Subcutaneous abdominal adipose tissue (tissue), 5 donors: Measurements from ENCODE around the gene ABHD13.

ENCODE experiments used
- H3K27ac ChIP-seq: one replicate; pipeline ENCODE4 v1.7.0; 2013; ENCODE audit warnings: low read depth, mild to moderate bottlenecking, inconsistent platforms, low read length, moderate library complexity
- H3K27me3 ChIP-seq, 5 donors: one replicate each; pipeline ENCODE4 v1.7.0; 2013; ENCODE audit warnings: low read length in 5 of 5, inconsistent platforms in 1 of 5; ENCODE audit not compliant: control insufficient read depth in 5 of 5, insufficient read depth in 4 of 5
- H3K36me3 ChIP-seq, 5 donors: one replicate each; pipeline ENCODE4 v1.7.0; 2013; ENCODE audit warnings: low read length in 5 of 5; ENCODE audit not compliant: control insufficient read depth in 5 of 5, insufficient read depth in 5 of 5
- H3K4me1 ChIP-seq, 5 donors: one replicate each; pipeline ENCODE4 v1.7.0; 2013; ENCODE audit warnings: low read length in 5 of 5, mild to moderate bottlenecking in 3 of 5, moderate library complexity in 1 of 5; ENCODE audit not compliant: control insufficient read depth in 5 of 5, insufficient read depth in 5 of 5
- H3K4me3 ChIP-seq, 5 donors: one replicate each; pipeline ENCODE4 v1.7.0; 2013; ENCODE audit warnings: low read length in 5 of 5, low read depth in 1 of 5
- H3K9ac ChIP-seq, 5 donors: one replicate each; pipeline ENCODE4 v1.7.0; 2013; ENCODE audit warnings: low read length in 5 of 5, mild to moderate bottlenecking in 4 of 5, moderate library complexity in 3 of 5
- H3K9me3 ChIP-seq, 5 donors: one replicate each; pipeline ENCODE4 v1.7.0; 2013; ENCODE audit warnings: low read length in 5 of 5; ENCODE audit not compliant: control insufficient read depth in 5 of 5
- donor health status: healthy.
- donor health status: healthy.
- donor health status: healthy.
- donor health status: healthy.
- donor health status: healthy.

ABHD13 gene

DNA sequence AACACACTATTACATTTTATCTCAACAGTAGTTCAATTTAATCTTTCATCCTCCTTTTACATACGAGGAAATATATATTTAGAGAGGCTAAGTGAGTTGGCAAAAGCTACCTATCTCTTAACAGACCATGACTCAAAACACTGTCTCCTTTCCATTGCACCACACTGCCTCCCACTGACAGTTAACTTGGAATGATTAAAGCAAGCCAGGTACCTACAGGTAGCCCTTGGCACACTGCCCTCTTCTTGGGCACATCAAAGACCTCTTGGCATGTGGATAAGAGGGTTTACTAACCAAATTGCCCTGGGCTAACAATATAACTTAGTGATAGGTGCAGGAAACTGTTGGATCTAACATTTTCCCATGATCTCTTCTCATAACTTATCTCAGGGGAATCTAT, 1.8 kb downstream of the ABHD13 start:
- no peaks in the 10 kb centered on the region for H3K27me3 ChIP-seq
- peaks cover 0 to 39% (median 34%) of the 10 kb centered on the region in 5 donors for H3K4me1 ChIP-seq
- H3K27ac ChIP-seq = no peak overlapping the region
- peak overlapping the region in 3 of 5 donors; percentile 84 to 92 (median 91) for H3K4me3 ChIP-seq
- peak overlapping the region in 4 of 5 donors; percentile 14 to 91 (median 44) for H3K9ac ChIP-seq
- no peaks in the 10 kb centered on the region for H3K9me3 ChIP-seq
- no peaks in the 10 kb centered on the region for H3K36me3 ChIP-seq

DNA sequence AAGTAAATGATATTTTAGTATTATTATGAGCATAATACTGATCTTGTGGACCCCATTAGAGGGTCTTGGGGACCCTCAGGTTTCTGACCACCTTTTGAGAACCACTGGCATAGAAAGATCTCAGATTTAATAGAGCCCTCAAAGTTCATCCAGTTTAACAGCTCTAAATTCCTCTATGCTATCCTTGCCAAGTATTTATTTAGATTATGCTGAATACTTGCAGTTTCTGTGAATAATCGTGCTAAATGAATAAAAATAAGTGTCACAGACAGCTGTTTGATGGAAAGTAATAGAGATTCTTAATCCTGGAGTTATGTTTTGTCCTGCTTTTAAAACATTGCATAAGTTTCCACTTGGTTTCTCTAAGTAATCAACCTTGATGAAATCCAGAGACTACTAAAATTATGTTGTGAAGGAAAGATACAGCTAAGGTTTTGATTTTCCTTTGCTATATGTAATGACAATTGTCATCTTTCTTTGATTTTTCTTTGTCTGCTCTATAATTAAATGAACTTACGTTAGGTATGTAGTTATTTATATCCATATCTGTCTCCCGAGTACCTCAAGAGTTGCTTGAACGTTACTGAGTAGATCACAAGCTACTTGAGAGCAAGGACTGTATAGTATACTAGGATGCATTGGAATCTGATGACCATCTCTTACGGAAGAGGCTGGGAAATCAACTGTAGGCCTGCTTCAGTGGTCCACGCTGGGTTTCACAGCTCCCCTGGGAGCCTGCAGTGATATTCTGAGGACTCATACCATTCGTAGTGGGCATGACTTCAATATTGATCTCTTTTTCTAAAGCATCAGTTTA, 5.7 kb downstream of the ABHD13 start:
- Histone ChIP-seq H3K9ac (no peak overlapping the region), H3K27ac (no peak overlapping the region), H3K4me3 (no peak overlapping the region), H3K27me3 (no peaks in the 10 kb centered on the region), H3K36me3 (peaks cover 0 to 4% (median 0%) of the 10 kb centered on the region in 5 donors), H3K4me1 (peaks cover 0 to 19% (median 15%) of the 10 kb centered on the region in 5 donors), H3K9me3 (no peaks in the 10 kb centered on the region)

DNA sequence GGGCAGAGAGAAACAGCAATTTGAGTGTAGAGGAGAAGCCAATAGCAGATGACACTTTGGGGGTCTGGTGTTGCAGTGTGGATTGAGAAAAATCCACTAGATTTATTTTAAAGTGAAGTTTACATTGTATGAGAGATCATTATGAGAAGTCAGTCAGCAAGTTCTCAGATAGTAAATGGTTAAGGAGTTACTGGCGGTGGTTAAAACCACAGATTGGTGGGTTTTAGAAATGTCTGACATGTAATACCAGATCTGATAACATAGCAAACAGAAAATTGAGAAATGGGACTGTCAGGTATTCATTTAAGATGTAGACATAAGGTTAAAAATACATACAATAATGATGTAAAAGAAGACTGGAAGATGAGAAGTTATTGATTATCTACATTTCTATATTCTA, 7.2 kb downstream of the ABHD13 start:
- no peaks in the 10 kb centered on the region for H3K27me3 ChIP-seq
- H3K4me1 ChIP-seq = peaks cover 0 to 3% (median 0%) of the 10 kb centered on the region in 5 donors

DNA sequence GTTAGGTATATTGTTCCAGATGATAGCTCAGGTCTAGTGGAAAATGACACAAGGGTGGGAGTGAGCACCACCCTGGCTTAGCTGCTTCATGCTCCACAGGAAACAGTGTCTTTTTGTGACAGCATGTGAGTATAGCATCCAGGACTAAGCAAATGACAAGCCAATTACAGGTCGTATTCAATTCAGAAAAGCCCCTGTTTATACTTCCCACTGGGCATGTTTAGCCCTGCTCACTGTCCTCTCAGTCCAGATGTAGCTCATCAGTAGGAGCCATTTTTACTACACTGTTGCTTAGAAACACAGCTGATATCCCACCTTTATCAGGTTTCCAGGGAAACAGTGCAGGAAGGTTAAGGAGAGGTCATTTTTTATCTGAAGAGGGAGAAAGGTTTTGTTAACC, 8.0 kb downstream of the ABHD13 start:
- H3K9me3 ChIP-seq = no peaks in the 10 kb centered on the region
- no peaks in the 10 kb centered on the region for H3K4me1 ChIP-seq
- H3K36me3 ChIP-seq = peaks cover 4 to 11% (median 8%) of the 10 kb centered on the region in 5 donors
- no peak overlapping the region for H3K27ac ChIP-seq
- H3K4me3 ChIP-seq = no peak overlapping the region
- no peak overlapping the region for H3K9ac ChIP-seq
- no peaks in the 10 kb centered on the region for H3K27me3 ChIP-seq

More for the DNA sequence above, 7.2 kb downstream of the ABHD13 start:
- Histone ChIP-seq H3K4me3 (no peak overlapping the region), H3K9me3 (no peaks in the 10 kb centered on the region), H3K27ac (no peak overlapping the region), H3K36me3 (peaks cover 4 to 11% (median 8%) of the 10 kb centered on the region in 5 donors), H3K9ac (no peak overlapping the region)

DNA sequence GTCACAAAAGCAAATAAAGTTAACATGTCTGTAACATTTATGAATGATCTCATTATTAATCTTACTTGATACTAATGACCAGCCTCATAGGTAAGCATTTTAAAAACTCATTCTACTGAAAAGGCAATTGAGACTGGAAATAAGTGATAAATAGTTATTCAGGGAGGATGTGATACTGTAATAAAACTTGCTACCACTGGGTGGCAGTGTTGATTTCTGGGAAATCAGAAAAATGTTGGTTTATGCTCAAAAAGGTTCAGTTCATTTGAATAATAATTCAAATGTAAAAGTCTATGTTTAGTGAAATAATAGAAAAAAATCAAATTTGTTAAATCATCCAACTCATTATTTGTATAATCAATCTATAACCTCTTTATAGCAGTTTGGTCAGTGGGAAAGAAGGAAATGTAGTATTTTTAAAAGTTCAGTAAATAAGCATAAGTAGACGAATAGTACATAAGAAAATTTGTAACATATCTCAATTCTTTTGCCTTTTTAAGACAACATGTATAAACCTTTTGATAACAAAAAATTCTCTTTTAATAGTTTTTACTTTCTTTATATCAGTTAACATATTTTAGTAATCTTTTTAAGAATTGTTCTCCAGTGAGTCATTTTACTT, 9.6 kb downstream of the ABHD13 start:
- H3K9ac ChIP-seq = no peak overlapping the region
- H3K27ac ChIP-seq = no peak overlapping the region
- no peak overlapping the region for H3K4me3 ChIP-seq
- no peaks in the 10 kb centered on the region for H3K27me3 ChIP-seq
- H3K36me3 ChIP-seq = peaks cover 4 to 13% (median 9%) of the 10 kb centered on the region in 5 donors
- no peaks in the 10 kb centered on the region for H3K9me3 ChIP-seq
- no peaks in the 10 kb centered on the region for H3K4me1 ChIP-seq

DNA sequence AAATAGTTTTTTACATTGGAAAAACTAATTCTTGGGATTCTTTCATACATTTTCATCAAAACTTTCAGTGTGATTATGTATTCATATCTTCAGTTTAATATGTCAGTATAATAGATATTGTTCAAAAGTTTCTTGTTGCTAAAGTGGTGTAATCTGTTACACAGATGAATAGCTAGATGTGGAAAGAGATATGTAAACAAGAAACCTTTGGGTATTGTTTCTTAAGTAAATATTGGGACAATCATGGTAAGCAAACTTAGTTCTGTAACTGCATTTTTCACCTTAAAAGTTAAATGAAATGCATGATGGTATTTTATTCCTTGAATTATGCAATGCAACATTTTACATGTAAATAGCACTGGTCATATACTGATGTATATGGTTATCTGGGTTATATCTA, 12.2 kb downstream of the ABHD13 start:
- Histone ChIP-seq H3K4me3 (no peak overlapping the region), H3K27me3 (no peaks in the 10 kb centered on the region), H3K9ac (no peak overlapping the region), H3K4me1 (no peaks in the 10 kb centered on the region), H3K27ac (no peak overlapping the region), H3K36me3 (peaks cover 4 to 13% (median 9%) of the 10 kb centered on the region in 5 donors), H3K9me3 (no peaks in the 10 kb centered on the region)

DNA sequence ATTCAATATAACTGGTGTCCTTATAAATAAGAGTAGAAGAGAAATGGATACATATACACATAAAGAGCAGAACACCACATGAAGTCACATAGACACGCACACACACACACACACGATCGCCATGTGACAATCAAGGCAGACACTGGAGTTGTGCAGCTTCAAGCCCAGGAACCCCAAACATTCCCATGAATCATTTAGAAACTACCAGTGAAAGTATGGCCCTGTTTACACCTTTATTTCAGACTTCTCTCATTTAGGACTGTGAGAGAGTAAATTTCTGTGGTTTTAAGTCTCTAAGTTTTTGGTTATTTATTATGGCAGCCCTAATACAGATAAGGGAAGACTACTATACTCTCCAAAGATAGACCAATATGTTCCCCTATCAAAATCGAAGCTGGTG, 31.0 kb downstream of the ABHD13 start:
- H3K4me3 ChIP-seq = no peak overlapping the region
- no peaks in the 10 kb centered on the region for H3K36me3 ChIP-seq
- H3K27ac ChIP-seq = no peak overlapping the region
- H3K27me3 ChIP-seq = no peaks in the 10 kb centered on the region
- H3K9ac ChIP-seq = no peak overlapping the region
- no peaks in the 10 kb centered on the region for H3K4me1 ChIP-seq
- H3K9me3 ChIP-seq = peaks cover 0 to 11% (median 8%) of the 10 kb centered on the region in 5 donors

DNA sequence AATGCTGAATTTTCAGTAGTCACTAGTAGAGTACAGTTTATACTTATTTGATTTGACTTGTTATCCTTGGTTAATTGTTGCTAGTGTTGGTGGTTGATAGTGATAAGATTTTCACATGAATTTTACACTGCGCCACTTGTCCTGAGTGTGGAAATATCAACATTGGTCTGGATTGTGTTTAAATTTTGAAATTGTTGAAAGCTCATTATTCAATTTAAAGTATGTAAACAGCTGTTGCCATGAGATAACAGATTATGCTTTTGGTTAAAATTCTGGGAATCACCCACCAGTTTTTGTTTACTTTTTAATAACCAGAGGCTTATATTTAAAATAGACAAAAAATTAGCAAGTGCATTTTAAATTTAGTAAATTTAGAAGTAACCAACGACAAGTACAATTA, 39.1 kb downstream of the ABHD13 start:
- H3K4me3 ChIP-seq = no peak overlapping the region
- H3K36me3 ChIP-seq = no peaks in the 10 kb centered on the region
- no peak overlapping the region for H3K27ac ChIP-seq
- no peaks in the 10 kb centered on the region for H3K4me1 ChIP-seq
- peaks cover 0 to 1% (median 0%) of the 10 kb centered on the region in 5 donors for H3K9me3 ChIP-seq
- no peak overlapping the region for H3K9ac ChIP-seq
- no peaks in the 10 kb centered on the region for H3K27me3 ChIP-seq

DNA sequence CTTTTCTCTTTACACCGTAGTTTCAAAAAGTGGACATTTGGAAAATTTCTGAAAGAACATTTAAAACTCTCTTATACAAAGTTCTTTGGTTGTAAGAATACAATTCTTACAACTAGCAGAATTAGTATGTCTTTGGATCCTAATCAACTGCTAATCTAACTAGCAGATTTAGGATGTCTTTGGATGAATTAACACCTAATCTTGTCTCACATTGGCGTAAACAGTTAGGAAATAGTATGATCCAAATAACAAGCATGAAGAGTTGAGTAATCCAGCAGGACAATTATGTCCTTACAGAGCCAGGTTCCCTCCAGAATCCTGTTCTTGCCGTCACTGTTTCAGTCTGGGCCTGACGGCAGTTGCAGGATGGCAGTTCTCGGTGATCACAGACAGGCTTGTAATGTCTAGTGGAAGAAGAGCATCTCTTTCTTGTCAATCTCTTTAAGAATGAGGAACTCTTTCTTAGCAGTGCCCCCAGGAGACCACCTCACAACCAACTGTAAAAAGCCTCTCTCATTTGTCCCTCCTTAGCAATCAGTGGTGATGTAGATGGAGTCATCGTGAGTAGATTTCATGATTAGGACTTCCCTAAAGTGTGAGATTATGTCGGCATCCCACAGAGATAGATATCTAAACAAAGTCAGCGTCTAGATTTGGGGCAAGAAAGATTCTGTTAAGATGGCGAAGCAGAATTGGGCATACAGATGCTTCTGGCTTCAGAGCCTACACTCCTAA, 45.6 kb downstream of the ABHD13 start:
- Histone ChIP-seq H3K36me3 (peaks cover 0 to 4% (median 0%) of the 10 kb centered on the region in 5 donors), H3K27ac (no peak overlapping the region), H3K4me1 (peaks cover 0 to 5% (median 0%) of the 10 kb centered on the region in 5 donors), H3K9me3 (no peaks in the 10 kb centered on the region), H3K4me3 (no peak overlapping the region), H3K27me3 (no peaks in the 10 kb centered on the region), H3K9ac (no peak overlapping the region)
